Measurements from ENCODE around the gene PXT1. TPM values are rescaled to one million over a fixed set of nuclear protein-coding genes. Genes with fewer than 3 reads are reported as not detected.

PXT1 gene
- total and polyA plus RNA-seq, 2 donors (not counting 1 experiment from before 2014, with no cell fraction given) = 0.52 TPM; not detected in 1

DNA sequence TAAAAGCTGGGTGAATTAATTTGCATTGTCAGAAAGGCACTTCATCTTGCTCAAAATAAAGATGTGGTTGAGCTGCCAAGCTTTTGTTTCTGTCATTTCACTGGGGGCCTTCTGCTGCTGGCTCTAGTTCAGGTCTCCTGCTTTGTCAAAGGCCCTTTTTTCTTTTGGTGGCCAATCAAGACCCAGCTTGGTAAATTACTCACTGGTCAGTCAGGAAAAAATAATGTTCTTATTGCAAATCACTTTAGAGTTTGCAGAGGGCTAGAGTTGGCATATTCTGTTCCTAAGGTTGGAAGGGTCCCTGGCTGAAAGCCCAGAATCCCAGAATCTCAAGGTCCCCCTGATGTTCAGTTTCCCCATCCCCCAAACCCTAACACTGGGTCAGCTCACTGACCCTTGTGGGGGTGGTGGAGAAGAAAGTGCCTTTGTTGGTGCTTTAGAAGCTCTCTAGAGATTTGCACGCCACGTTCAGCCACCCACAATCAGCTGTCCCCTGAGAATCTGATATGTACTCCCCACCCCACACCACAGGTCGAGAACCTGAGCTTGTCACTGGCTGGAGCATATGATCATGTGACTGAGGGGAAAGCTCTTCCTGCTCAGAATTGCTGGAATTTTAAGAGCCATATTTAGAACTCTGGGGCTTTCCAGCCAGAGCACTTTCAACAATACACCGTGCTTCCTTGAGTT, 84.3 kb downstream of the PXT1 start:
- Histone ChIP-seq H3K4me3 (ENCODE audit: control extremely low read depth in 1 of 5, extremely low read depth in 1 of 5, insufficient read depth in 1 of 5, low read depth in 2 of 5, low read length in 4 of 5) (no peak overlapping the region), H4K20me1 (ENCODE audit: control insufficient read depth, insufficient read depth, low read length, poor library complexity, severe bottlenecking) (no peaks in the 10 kb centered on the region), H3K27me3 (replicated peaks in 1 of 4; ENCODE audit: control extremely low read depth in 1 of 4, control insufficient read depth in 3 of 4, insufficient read depth in 4 of 4, low read length in 3 of 4) (no peaks in the 10 kb centered on the region), H3K79me2 (ENCODE audit: control insufficient read depth, insufficient read depth, low read length) (no peaks in the 10 kb centered on the region), H3K9me3 (ENCODE audit: control extremely low read depth in 1 of 3, control insufficient read depth in 2 of 3, insufficient read depth in 1 of 3, low read length in 2 of 3) (no peaks in the 10 kb centered on the region), H3K27ac (ENCODE audit: low read length in 2 of 2) (no peak overlapping the region), H3K4me1 (ENCODE audit: control insufficient read depth in 2 of 2, insufficient read depth in 2 of 2, low read length in 2 of 2) (peaks cover 16 to 22% of the 10 kb centered on the region in 2 donors), H3K36me3 (replicated peaks in 1 of 2; ENCODE audit: control extremely low read depth in 1 of 2, control insufficient read depth in 1 of 2, extremely low read depth in 1 of 2, insufficient read depth in 2 of 2, low read length in 1 of 2) (no peaks in the 10 kb centered on the region), H2AFZ (ENCODE audit: insufficient read depth, low read depth, low read length, poor library complexity, severe bottlenecking) (peak overlapping the region; percentile 34), H3K4me2 (replicated peaks; ENCODE audit: low read depth, low read length, poor library complexity, severe bottlenecking) (peak overlapping the region; percentile 20), H3K9ac (ENCODE audit: low read length) (peak overlapping the region; percentile 3)
- intact Hi-C loops (cut with micrococcal nuclease) = no loop called here
- H3K27me3 Mint-ChIP-seq = no peaks in the 10 kb centered on the region
- ChIA-PET POLR2A (no interaction called here), CTCF (interaction anchor here (0.7 to 15.7 kb wide), 9 partner anchors 9 to 331 kb away, joined by 3 to 149 read pairs (median 8); partner anchors contain the start of gene MAPK14)
- WGBS (ENCODE audit: insufficient coverage) = 60% methylated on average over 1 of the region's 4 CpGs
- no peak overlapping the region for H3K27ac Mint-ChIP-seq
- peak; percentile 31 for ATAC-seq (ENCODE audit: low read depth)
- H3K4me3 Mint-ChIP-seq = no peak overlapping the region
- H3K4me1 Mint-ChIP-seq = peaks cover 22% of the 10 kb centered on the region
- TF ChIP-seq, protein P1, sequence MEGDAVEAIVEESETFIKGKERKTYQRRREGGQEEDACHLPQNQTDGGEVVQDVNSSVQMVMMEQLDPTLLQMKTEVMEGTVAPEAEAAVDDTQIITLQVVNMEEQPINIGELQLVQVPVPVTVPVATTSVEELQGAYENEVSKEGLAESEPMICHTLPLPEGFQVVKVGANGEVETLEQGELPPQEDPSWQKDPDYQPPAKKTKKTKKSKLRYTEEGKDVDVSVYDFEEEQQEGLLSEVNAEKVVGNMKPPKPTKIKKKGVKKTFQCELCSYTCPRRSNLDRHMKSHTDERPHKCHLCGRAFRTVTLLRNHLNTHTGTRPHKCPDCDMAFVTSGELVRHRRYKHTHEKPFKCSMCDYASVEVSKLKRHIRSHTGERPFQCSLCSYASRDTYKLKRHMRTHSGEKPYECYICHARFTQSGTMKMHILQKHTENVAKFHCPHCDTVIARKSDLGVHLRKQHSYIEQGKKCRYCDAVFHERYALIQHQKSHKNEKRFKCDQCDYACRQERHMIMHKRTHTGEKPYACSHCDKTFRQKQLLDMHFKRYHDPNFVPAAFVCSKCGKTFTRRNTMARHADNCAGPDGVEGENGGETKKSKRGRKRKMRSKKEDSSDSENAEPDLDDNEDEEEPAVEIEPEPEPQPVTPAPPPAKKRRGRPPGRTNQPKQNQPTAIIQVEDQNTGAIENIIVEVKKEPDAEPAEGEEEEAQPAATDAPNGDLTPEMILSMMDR (IDR thresholded peaks at IDR 0.05) = no peak
- no peak for TF ChIP-seq EZH2 (IDR thresholded peaks at IDR 0.05; ENCODE audit: borderline replicate concordance, insufficient read depth, low read depth, low read length, poor library complexity, severe bottlenecking)
- DNase-seq = no peak
- H3K9me3 Mint-ChIP-seq (ENCODE audit: insufficient read depth) = no peaks in the 10 kb centered on the region

DNA sequence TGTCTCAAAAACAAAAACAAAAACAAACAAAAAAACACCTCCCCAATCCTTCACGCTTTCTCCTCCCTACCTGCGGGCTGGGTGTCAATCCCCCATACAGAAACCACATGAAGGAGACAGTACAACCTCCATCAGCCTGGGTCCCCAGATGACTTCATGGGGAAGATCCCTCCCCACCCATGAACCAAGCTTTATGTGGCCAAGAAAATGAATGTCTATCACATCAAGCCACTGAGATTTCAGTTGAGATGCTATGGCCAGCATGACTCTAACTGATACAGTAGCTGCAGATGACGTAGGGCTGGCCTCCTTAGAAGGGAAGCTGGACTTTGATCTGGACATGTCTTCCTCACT, 84.8 kb downstream of the PXT1 start:
- WGBS (ENCODE audit: insufficient coverage) = 82% methylated on average over 3 of the region's 3 CpGs
- intact Hi-C loops (cut with micrococcal nuclease) = no loop called here
- POLR2A ChIA-PET = no interaction called here
- Mint-ChIP-seq H3K4me3 (no peak overlapping the region), H3K9me3 (ENCODE audit: insufficient read depth) (peaks cover 2% of the 10 kb centered on the region), H3K27ac (no peak overlapping the region), H3K27me3 (no peaks in the 10 kb centered on the region), H3K4me1 (peaks cover 22% of the 10 kb centered on the region)
- Histone ChIP-seq H3K79me2 (ENCODE audit: control insufficient read depth, insufficient read depth, low read length) (no peaks in the 10 kb centered on the region), H3K9ac (ENCODE audit: low read length) (no peak overlapping the region), H3K4me2 (replicated peaks; ENCODE audit: low read depth, low read length, poor library complexity, severe bottlenecking) (no peak overlapping the region), H3K27me3 (replicated peaks in 1 of 4; ENCODE audit: control extremely low read depth in 1 of 4, control insufficient read depth in 3 of 4, insufficient read depth in 4 of 4, low read length in 3 of 4) (no peaks in the 10 kb centered on the region), H3K9me3 (ENCODE audit: control extremely low read depth in 1 of 3, control insufficient read depth in 2 of 3, insufficient read depth in 1 of 3, low read length in 2 of 3) (no peaks in the 10 kb centered on the region), H3K27ac (ENCODE audit: low read length in 2 of 2) (no peak overlapping the region), H2AFZ (ENCODE audit: insufficient read depth, low read depth, low read length, poor library complexity, severe bottlenecking) (no peak overlapping the region), H3K4me1 (ENCODE audit: control insufficient read depth in 2 of 2, insufficient read depth in 2 of 2, low read length in 2 of 2) (peaks cover 16 to 22% of the 10 kb centered on the region in 2 donors), H3K36me3 (replicated peaks in 1 of 2; ENCODE audit: control extremely low read depth in 1 of 2, control insufficient read depth in 1 of 2, extremely low read depth in 1 of 2, insufficient read depth in 2 of 2, low read length in 1 of 2) (no peaks in the 10 kb centered on the region), H3K4me3 (ENCODE audit: control extremely low read depth in 1 of 5, extremely low read depth in 1 of 5, insufficient read depth in 1 of 5, low read depth in 2 of 5, low read length in 4 of 5) (no peak overlapping the region), H4K20me1 (ENCODE audit: control insufficient read depth, insufficient read depth, low read length, poor library complexity, severe bottlenecking) (no peaks in the 10 kb centered on the region)
- CTCF ChIA-PET = interaction anchor here (1.5 to 15.7 kb wide), 5 partner anchors 10 to 330 kb away, joined by 3 to 149 read pairs (median 20); partner anchors contain the start of gene MAPK14
- ATAC-seq (ENCODE audit: low read depth) (no peak), DNase-seq (no peak)
- TF ChIP-seq, protein P1 (IDR thresholded peaks at IDR 0.05) = no peak
- TF ChIP-seq EZH2 (IDR thresholded peaks at IDR 0.05; ENCODE audit: borderline replicate concordance, insufficient read depth, low read depth, low read length, poor library complexity, severe bottlenecking) = no peak
